H1 (cell line): ENCODE results near the gene NDRG4. TPM values are rescaled to one million over a fixed set of nuclear protein-coding genes. Genes with fewer than 3 reads are reported as not detected.

Experiments used
- ATF3 ChIP-seq: IDR thresholded peaks from 2 replicates; pipeline ENCODE4 v1.6.1; 2011; ENCODE audit warnings: low read depth, mild to moderate bottlenecking, low read length; ENCODE audit not compliant: insufficient read depth
- KDM4A ChIP-seq: IDR thresholded peaks from one replicate; pipeline ENCODE4 v1.7.1; 2012; ENCODE audit warnings: low read depth, mild to moderate bottlenecking, moderate library complexity, low read length, inconsistent platforms; ENCODE audit not compliant: severe bottlenecking
- polyA plus RNA-seq, 7 experiments: library from polyadenylated mRNA; depleted of rRNA in 3 of 7; stranded (reverse) in 5 of 7; unstranded in 2 of 7; fragments of >200 nt in 5 of 7; fragments of 200-250 nt in 2 of 7; gene quantifications; 1 replicate in 5 of 7; 2 replicates in 1 of 7; 4 replicates in 1 of 7; pipeline versions ENCODE4 v1.2.1 to v1.2.3, GENCODE V29; 2011 to 2013; ENCODE audit warnings: missing spikeins in 2 of 7, mixed read lengths in 2 of 7
- total RNA-seq: library from RNA; stranded (reverse); fragmentation: NEBNext Ultra II Directional; extraction: Animal tissue kit (Norgen Biotek cat#: 25700); gene quantifications from 2 replicates; pipeline ENCODE4 v1.2.1, GENCODE V29; 2021

The NDRG4 gene
- total and polyA plus RNA-seq, 2 of the 8 experiments (the other 6 are each of a cell fraction or from before 2014, with no cell fraction given): 20.8 to 30.9 TPM

GRCh38 chr16:58501242-58502131 is 1.5 kb downstream of the NDRG4 start (continued):
- TF ChIP-seq ATF3 (no peak), KDM4A (peak; percentile 80)
